ENCODE measurements around the gene NID2.

The NID2 gene

DNA sequence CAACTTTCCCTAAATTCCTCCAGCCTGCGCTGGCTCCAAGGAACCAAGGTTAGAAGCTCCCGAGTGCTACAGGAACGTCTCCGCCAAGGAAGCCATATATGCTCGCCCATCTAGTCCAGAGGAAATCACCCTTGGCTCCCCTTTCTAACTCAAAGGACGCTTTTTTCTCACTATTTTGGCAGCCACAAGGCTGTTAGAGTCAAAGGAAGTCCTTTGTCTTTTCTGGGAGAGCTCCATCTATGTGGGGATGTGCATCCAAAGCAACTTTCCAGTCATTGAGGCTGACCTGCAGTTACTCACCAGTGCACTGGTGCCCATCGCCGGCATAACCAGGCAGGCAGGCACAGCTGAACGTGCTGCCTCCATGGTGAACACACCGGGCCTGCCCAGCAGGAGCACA is 42.0 kb downstream of the NID2 start:
- DNase-seq (no peak), ATAC-seq (no peak)

DNA sequence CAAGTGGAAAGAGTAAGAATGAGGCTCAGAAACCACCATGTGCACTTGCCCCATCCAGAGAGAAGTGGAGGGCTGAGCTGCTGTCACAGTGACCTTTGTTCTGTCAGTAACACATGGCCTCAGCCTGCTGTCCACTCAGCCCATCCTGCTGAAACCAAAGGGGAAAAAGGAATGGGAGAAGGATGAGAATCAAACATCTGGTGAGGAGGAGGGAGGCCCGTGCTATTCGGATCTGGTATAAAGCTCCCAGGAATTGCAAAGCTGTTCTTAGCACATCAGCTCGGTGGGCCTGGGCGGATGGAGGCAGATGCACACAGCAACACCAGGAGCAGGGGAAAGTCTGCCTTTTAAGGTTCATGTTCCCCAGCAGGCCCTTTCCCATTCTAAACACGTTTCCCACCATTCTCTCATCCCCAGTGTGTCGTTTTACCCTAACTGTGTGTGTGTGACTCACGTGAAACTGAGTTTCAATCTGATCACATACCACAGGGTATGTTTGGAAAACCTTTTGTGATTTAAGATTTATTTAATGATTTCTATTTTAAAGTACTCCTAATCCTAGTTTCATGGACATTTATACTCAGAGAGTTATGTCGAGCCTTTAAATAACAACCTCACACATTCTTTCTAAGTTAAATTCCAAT is 42.7 kb downstream of the NID2 start:
- ATAC-seq: no peak

GRCh38 chr14:52025310-52025709 is 43.5 kb downstream of the NID2 start:
- no peak for ATAC-seq
- no peak for DNase-seq

More for the DNA sequence above, 42.7 kb downstream of the NID2 start:
- DNase-seq: no peak

- no peak for ATAC-seq
- no peak for DNase-seq
These were observed 45.3 kb downstream of the NID2 start for GRCh38 chr14:52023518-52023917.

DNA sequence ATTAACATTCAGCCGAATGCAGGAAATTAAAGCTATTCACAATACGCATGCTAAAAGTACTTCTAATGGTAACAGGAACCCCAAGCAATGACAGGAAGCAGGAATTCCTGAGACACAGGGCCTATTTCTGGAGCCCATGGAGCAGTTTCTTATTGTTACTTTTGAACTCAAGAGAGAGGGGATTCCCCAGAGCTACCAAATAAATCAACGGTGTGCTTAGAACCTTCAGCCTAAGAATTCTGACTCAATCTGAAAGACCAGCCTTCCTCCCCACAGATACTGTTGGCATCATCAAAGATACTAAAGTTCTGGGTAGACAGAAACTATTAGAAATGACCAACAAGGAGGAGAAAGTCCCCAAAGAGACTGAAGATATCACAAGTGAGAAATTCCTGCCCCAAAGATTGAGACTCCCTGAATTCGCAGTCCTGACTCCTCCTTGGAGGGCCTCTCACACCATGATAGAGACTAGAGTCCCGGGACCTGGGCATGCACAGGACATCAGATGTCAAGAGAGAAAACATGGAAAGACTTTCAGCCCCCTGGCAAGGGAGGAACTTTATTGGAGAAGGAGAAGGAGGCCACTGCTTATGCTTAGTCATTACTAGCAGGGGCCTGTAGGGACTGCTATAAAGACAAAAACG is 46.8 kb downstream of the NID2 start:
- ATAC-seq (peak; percentile 79), DNase-seq (no peak)

- ATAC-seq: no peak
- DNase-seq: no peak
These were observed 47.8 kb downstream of the NID2 start for GRCh38 chr14:52020866-52021717.

DNA sequence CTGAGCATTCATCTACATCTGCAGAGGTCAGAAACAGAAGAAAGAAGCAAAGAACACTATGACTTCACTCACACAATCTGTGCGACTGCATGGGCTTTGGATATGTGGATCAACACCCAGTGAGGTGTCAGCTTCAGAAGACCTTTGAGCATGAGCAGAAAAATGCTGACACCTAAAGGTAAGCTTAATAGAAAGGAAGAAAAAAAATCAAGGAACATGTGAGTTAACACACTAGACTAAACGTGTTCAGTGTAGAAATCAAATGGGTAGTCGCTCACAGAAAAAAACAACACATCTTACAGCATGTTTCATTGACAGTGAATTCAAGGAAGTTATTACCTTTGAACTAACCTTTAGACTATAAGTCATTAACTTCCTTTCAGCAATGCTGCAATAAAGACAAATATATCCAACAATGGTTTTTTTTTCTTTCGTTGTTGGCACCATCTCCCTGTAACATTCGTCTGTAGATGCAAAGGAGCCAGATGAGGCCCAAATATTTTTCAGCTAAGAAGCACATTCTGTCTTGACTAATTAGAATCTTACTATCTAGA is 48.6 kb downstream of the NID2 start:
- DNase-seq (no peak), ATAC-seq (no peak)

DNA sequence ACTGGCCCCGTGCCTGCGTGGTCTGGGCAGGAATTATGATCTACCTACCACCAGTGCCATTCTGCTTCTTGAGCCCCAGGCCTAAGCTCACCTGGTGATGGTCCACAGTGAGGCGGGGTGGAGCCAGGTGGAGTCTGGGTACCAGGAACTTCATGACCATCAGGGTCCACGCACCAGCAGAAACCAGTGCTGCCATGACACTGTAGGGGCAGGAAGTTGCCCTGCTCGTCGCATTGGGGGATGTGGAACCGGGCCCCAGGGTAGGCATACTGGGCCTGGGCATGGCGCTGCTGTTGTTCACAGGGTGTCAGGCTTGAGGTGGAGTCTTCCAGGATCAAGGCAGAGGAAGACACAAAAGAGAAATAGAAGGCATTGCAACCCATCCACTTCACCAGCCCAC is 49.9 kb downstream of the NID2 start:
- no peak for ATAC-seq
- DNase-seq: no peak

DNA sequence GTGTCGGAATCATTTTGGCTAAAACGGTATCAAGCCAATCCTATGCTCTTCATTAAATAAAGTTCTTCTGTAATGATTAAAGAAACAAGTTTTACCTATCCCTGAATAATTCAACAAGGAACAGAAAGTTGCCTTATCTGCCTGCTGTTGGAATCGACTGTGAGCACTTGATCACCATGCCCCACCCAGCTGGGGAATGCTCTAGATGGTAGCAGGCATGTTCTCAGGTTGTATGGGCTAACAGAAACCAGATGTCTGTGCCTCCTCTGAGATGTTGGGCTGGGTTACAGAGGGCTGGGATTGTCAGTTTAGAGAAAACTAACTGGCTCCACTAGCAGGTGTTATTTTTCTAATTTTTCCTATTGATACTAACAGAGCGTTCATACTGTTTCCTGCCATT is 50.6 kb downstream of the NID2 start:
- no peak for DNase-seq
- ATAC-seq: no peak

GRCh38 chr14:52015411-52016030 is 53.3 kb downstream of the NID2 start:
- DNase-seq (no peak), ATAC-seq (no peak)

DNA sequence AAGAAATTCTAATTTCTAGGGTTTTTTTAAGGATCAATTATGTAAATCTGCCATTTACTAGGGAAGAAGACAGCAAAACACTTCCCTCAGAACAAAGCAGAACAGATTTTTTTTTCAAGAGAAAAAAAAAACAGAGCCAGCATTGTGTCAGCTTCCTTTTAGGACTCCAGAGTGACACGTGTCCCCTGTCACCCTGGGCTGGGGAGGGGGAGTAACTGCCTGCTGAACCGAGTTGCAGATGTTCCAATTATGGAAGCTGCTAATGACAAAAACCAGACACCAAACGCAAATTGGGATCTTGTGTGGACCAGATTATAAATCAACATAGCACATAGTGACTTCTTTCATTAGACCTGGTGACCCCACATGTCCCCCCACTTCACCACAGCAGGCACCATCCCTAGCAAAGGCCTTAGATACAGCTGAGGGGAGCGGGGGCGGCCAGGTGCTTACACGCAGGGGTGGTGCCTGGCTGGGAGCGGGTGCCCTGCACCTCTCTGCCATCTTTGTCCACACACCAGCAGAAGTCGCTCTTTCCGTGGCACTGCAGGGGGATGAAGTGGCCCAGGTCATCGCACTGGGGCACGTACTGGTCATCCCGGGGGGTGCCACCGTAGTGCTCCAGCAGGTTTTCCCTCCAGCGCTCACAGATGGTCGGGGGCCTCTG is 54.1 kb downstream of the NID2 start:
- DNase-seq (no peak), ATAC-seq (no peak)

GRCh38 chr14:52013984-52014600 is 54.8 kb downstream of the NID2 start:
- DNase-seq (no peak), ATAC-seq (no peak)

DNA sequence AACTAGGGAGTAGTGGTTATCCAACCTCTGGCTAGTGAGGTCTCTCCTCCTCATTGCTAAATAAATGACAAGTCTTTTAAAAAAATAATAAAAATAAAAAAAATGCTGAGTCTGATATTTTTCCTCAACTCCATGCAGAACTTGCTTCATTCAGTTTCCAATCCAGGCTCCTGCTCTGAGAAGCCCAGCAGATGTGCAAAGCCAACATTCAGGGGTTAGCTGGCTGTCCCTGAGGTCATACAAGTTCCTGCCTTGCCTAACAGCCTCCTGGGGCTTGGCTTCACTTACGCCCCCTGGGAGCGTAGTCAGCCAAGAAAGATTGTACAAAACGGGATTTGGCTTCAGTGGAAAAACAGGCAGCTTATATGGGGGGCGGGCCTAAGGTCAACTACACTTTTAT is 56.2 kb downstream of the NID2 start:
- ATAC-seq (no peak), DNase-seq (no peak)

DNA sequence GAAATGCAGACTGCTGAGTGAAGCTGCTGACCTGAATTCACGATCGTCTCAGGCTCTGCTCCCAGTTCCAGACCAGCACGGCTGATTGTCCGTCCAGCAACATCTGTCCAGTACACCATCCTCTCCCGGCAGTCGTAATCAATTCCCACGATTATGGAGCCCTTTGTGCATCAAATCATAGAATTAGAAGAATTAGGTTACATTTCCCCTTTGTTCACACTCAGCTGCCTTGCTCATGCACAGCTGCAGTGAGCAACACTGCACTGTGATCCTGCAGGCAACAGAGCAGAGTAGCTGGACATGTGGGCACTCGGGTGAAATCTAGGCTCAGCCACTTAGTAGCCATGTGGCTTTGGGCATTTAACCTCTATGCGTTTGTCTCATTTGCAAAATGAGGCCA is 57.3 kb downstream of the NID2 start:
- ATAC-seq: no peak
- no peak for DNase-seq

DNA sequence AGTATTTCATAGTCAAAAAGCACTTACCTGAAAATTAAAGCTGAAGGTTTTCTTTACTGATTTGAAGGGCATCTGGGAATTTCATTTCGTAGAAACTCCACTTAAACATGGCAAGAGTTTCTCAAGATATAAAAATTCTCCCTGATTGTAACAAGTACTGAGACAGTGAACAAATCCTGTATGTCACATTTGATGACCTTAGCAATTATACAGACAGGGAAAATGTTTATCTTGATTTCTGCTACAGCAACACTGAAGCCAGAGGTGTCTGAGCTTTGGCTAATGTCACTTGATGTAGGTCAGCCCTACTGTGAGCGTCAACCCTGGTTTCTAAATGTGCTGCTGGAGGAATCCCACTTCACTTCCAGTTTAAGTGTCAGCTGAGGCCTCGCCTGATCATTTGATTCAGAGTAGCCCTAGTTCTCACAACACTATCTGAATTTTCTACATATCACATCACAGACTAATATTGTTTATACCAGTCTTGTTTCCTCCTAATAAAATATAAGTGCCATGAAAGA is 58.6 kb downstream of the NID2 start:
- DNase-seq (no peak), ATAC-seq (no peak)

- no peak for ATAC-seq
- DNase-seq: no peak
These were observed 60.7 kb downstream of the NID2 start for GRCh38 chr14:52008136-52008535.

DNA sequence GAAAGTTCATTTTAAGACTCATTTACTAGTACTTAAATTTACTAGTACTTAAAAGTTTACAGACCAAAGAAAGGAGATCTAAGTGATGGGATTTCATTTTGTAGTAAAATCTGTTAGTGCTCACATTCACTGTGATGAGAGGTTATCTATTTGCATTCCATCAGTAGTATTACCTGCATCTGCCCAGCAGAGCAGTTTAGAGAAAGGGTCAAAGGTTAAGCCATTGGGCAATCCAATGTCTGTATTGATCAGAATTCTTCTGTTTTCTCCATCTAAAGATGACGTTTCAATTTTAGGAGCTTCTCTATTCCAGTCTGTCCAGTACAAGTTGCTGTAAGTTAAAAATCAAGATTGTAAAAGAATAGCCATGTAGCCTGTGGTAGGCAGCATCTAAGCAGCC is 61.2 kb downstream of the NID2 start:
- ATAC-seq (no peak), DNase-seq (no peak)

DNA sequence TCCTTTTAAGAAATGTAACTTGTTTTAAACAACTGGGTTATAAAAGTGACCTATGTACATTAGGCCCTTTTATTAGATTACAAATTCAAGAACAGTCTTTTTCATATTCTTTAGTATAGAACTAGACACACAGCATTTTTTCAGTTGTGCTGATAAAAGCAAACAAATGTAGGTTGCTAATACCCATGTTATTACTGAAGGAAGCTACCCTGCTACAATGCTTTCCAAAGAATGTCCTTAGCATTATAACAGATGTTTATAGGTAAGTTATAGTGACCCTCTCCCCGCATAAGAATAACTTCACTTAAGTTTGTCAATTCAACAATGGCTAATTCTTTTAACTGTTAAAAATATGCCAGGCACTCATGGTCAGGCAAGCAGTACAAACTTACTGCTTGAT is 61.6 kb downstream of the NID2 start:
- ATAC-seq (no peak), DNase-seq (no peak)

GRCh38 chr14:52006361-52006760 is 62.5 kb downstream of the NID2 start:
- ATAC-seq (no peak), DNase-seq (no peak)

GRCh38 chr14:52005625-52006024 is 63.2 kb downstream of the NID2 start:
- DNase-seq: no peak
- no peak for ATAC-seq

GRCh38 chr14:52003324-52003723 is 65.5 kb downstream of the NID2 start:
- ATAC-seq (no peak), DNase-seq (no peak)

Measured in stimulated activated naive CD8-positive, alpha-beta T cell treated with anti-CD3 and anti-CD28 coated beads, Interleukin-15, Interleukin-2, amounts not matched to agents 100 U/mL and 50 U/mL, for 24 hours (primary cell).